ENCODE data around the gene GJA5.
"Not testable (repeated sequence)": the region's sequence is repeated elsewhere in the genome, so short reads cannot be mapped to it uniquely, and the experiment has no call there.

GJA5 gene

GRCh38 chr1:147734291-147734841 lies 26.0 kb downstream of the GJA5 start:
- H3K27me3 ChIP-seq (ENCODE audit: low read depth); H3K4me3 ChIP-seq; in situ Hi-C loops (cut with MboI; ENCODE audit: low sequenced_read_pairs); H3K9me3 ChIP-seq; H3K36me3 ChIP-seq (replicated peaks): not testable (repeated sequence)
- peak; percentile 29 to 58 for DNase-seq (ENCODE audit: low spot score in 2 of 2)
- peaks cover 11% of the 10 kb centered on the region for H3K4me1 ChIP-seq

GRCh38 chr1:147729315-147729714 lies 31.1 kb downstream of the GJA5 start:
- in situ Hi-C loops (cut with MboI; ENCODE audit: low sequenced_read_pairs), result no loop called here
- Histone ChIP-seq H3K9me3 (no peaks in the 10 kb centered on the region), H3K27me3 (ENCODE audit: low read depth) (peaks cover 5% of the 10 kb centered on the region; the same call in 1 of the 2 replicates), H3K36me3 (replicated peaks) (no peaks in the 10 kb centered on the region), H3K4me3 (no peak overlapping the region), H3K4me1 (peaks cover 5% of the 10 kb centered on the region)
- no peak for DNase-seq (ENCODE audit: low spot score in 2 of 2)

- Histone ChIP-seq H3K27me3 (ENCODE audit: low read depth) (peaks cover 5% of the 10 kb centered on the region; the same call in 1 of the 2 replicates), H3K9me3 (no peaks in the 10 kb centered on the region), H3K4me3 (no peak overlapping the region), H3K4me1 (no peaks in the 10 kb centered on the region), H3K36me3 (replicated peaks) (no peaks in the 10 kb centered on the region)
- DNase-seq (ENCODE audit: low spot score in 2 of 2), result no peak
- in situ Hi-C loops (cut with MboI; ENCODE audit: low sequenced_read_pairs), result no loop called here
Measured at GRCh38 chr1:147726168-147726567, 34.2 kb downstream of the GJA5 start.

GRCh38 chr1:147725685-147726084 lies 34.7 kb downstream of the GJA5 start:
- Histone ChIP-seq H3K27me3 (ENCODE audit: low read depth) (peaks cover 5% of the 10 kb centered on the region; the same call in 1 of the 2 replicates), H3K4me1 (no peaks in the 10 kb centered on the region), H3K9me3 (no peaks in the 10 kb centered on the region), H3K4me3 (no peak overlapping the region), H3K36me3 (replicated peaks) (no peaks in the 10 kb centered on the region)
- in situ Hi-C loops (cut with MboI; ENCODE audit: low sequenced_read_pairs), result no loop called here
- DNase-seq (ENCODE audit: low spot score in 2 of 2), result no peak

GRCh38 chr1:147723691-147724323 lies 36.6 kb downstream of the GJA5 start:
- in situ Hi-C loops (cut with MboI; ENCODE audit: low sequenced_read_pairs), result no loop called here

GRCh38 chr1:147722124-147722523 lies 38.3 kb downstream of the GJA5 start:
- H3K4me3 ChIP-seq, result no peak overlapping the region
- H3K9me3 ChIP-seq, result peaks cover 8% of the 10 kb centered on the region
- no peaks in the 10 kb centered on the region for H3K27me3 ChIP-seq (ENCODE audit: low read depth)
- H3K36me3 ChIP-seq (replicated peaks), result no peaks in the 10 kb centered on the region
- in situ Hi-C loops (cut with MboI; ENCODE audit: low sequenced_read_pairs), result no loop called here
- H3K4me1 ChIP-seq, result no peaks in the 10 kb centered on the region
- peak in 1 of 2 experiments; percentile 15 for DNase-seq (ENCODE audit: low spot score in 2 of 2)

More at GRCh38 chr1:147723691-147724323, 36.6 kb downstream of the GJA5 start:
- H3K36me3 ChIP-seq (replicated peaks), result no peaks in the 10 kb centered on the region
- H3K9me3 ChIP-seq, result peaks cover 7% of the 10 kb centered on the region
- H3K27me3 ChIP-seq (ENCODE audit: low read depth), result peaks cover 5% of the 10 kb centered on the region; the same call in 1 of the 2 replicates
- H3K4me3 ChIP-seq, result no peak overlapping the region
- peak in 1 of 2 experiments; percentile 52 for DNase-seq (ENCODE audit: low spot score in 2 of 2)
- H3K4me1 ChIP-seq, result no peaks in the 10 kb centered on the region

GRCh38 chr1:147721716-147722115 lies 38.7 kb downstream of the GJA5 start:
- DNase-seq (ENCODE audit: low spot score in 2 of 2), result no peak
- Histone ChIP-seq H3K4me1 (no peaks in the 10 kb centered on the region), H3K27me3 (ENCODE audit: low read depth) (no peaks in the 10 kb centered on the region), H3K9me3 (peaks cover 8% of the 10 kb centered on the region), H3K4me3 (no peak overlapping the region), H3K36me3 (replicated peaks) (no peaks in the 10 kb centered on the region)
- in situ Hi-C loops (cut with MboI; ENCODE audit: low sequenced_read_pairs), result no loop called here

GRCh38 chr1:147720557-147720956 lies 39.8 kb downstream of the GJA5 start:
- peaks cover 8% of the 10 kb centered on the region for H3K9me3 ChIP-seq
- no peak overlapping the region for H3K4me3 ChIP-seq
- in situ Hi-C loops (cut with MboI; ENCODE audit: low sequenced_read_pairs), result no loop called here
- no peak for DNase-seq (ENCODE audit: low spot score in 2 of 2)
- no peaks in the 10 kb centered on the region for H3K27me3 ChIP-seq (ENCODE audit: low read depth)
- H3K4me1 ChIP-seq, result no peaks in the 10 kb centered on the region
- H3K36me3 ChIP-seq (replicated peaks), result no peaks in the 10 kb centered on the region

- no peaks in the 10 kb centered on the region for H3K36me3 ChIP-seq (replicated peaks)
- H3K4me1 ChIP-seq, result no peaks in the 10 kb centered on the region
- H3K27me3 ChIP-seq (ENCODE audit: low read depth), result peaks cover 2% of the 10 kb centered on the region; the same call in 1 of the 2 replicates
- in situ Hi-C loops (cut with MboI; ENCODE audit: low sequenced_read_pairs), result no loop called here
- H3K9me3 ChIP-seq, result peaks cover 8% of the 10 kb centered on the region
- H3K4me3 ChIP-seq, result no peak overlapping the region
- no peak for DNase-seq (ENCODE audit: low spot score in 2 of 2)
Measured at GRCh38 chr1:147719711-147720225, 40.6 kb downstream of the GJA5 start.

GRCh38 chr1:147719029-147719698 lies 41.2 kb downstream of the GJA5 start:
- peaks cover 8% of the 10 kb centered on the region for H3K9me3 ChIP-seq
- H3K36me3 ChIP-seq (replicated peaks), result no peaks in the 10 kb centered on the region
- no peak overlapping the region for H3K4me3 ChIP-seq
- H3K4me1 ChIP-seq, result no peaks in the 10 kb centered on the region
- in situ Hi-C loops (cut with MboI; ENCODE audit: low sequenced_read_pairs), result no loop called here
- DNase-seq (ENCODE audit: low spot score in 2 of 2), result no peak
- H3K27me3 ChIP-seq (ENCODE audit: low read depth), result peaks cover 3% of the 10 kb centered on the region

- in situ Hi-C loops (cut with MboI; ENCODE audit: low sequenced_read_pairs), result no loop called here
- DNase-seq (ENCODE audit: low spot score in 2 of 2), result no peak
- no peak overlapping the region for H3K4me3 ChIP-seq
- H3K27me3 ChIP-seq (ENCODE audit: low read depth), result peaks cover 9% of the 10 kb centered on the region
- peaks cover 8% of the 10 kb centered on the region for H3K9me3 ChIP-seq
- H3K36me3 ChIP-seq (replicated peaks), result no peaks in the 10 kb centered on the region
- H3K4me1 ChIP-seq, result no peaks in the 10 kb centered on the region
Measured at GRCh38 chr1:147717706-147718097, 42.7 kb downstream of the GJA5 start.

GRCh38 chr1:147717051-147717705 lies 43.2 kb downstream of the GJA5 start:
- in situ Hi-C loops (cut with MboI; ENCODE audit: low sequenced_read_pairs), result no loop called here
- H3K36me3 ChIP-seq (replicated peaks), result no peaks in the 10 kb centered on the region
- peaks cover 8% of the 10 kb centered on the region for H3K9me3 ChIP-seq
- DNase-seq (ENCODE audit: low spot score in 2 of 2), result no peak
- no peaks in the 10 kb centered on the region for H3K4me1 ChIP-seq
- H3K27me3 ChIP-seq (ENCODE audit: low read depth), result peaks cover 9% of the 10 kb centered on the region
- H3K4me3 ChIP-seq, result no peak overlapping the region

GRCh38 chr1:147712605-147713004 lies 47.8 kb downstream of the GJA5 start:
- H3K27me3 ChIP-seq (ENCODE audit: low read depth), result peaks cover 13% of the 10 kb centered on the region
- H3K4me3 ChIP-seq, result no peak overlapping the region
- in situ Hi-C loops (cut with MboI; ENCODE audit: low sequenced_read_pairs), result no loop called here
- DNase-seq (ENCODE audit: low spot score in 2 of 2), result no peak
- no peaks in the 10 kb centered on the region for H3K4me1 ChIP-seq
- H3K9me3 ChIP-seq, result no peaks in the 10 kb centered on the region
- no peaks in the 10 kb centered on the region for H3K36me3 ChIP-seq (replicated peaks)

Measured in HAP-1 (cell line).